Heart left ventricle (tissue), 13 donors: ENCODE measurements around the gene PRAMEF4.
"Not testable (repeated sequence)": the region's sequence is repeated elsewhere in the genome, so short reads cannot be mapped to it uniquely, and the experiment has no call there.

Experiments used
- POLR2A ChIP-seq, 2 donors: fragments of 450-650 bp; IDR thresholded peaks; one replicate each; pipeline ENCODE4 v1.6.1; 2017; ENCODE audit warnings: antibody characterized with exemption in 2 of 2, mild to moderate bottlenecking in 2 of 2, moderate library complexity in 2 of 2
- TF ChIP-seq, protein P1 (sequence below), 12 donors: fragments of 200-600 bp; sonication (generic) in 4 of 12; IDR thresholded peaks; one replicate each; pipeline versions ENCODE4 v1.5.0 to v1.8.0; 2018 to 2022; ENCODE audit warnings: antibody characterized with exemption in 12 of 12, mild to moderate bottlenecking in 5 of 12
- donor health status: ischemic (EF 13 %, LVEDD 7.1; RV severe dilation, severe dysfunction).
- donor health status: DM: no; HTN: yes; CAD: no.
- donor health status: DM: no; HTN: no; CAD: no.
- donor health status: ischemic (EF 25% LVEDD 6.9; RV normal size, moderate dysfunction).
- donor health status: ischemic (EF 25% LVEDD 5.7; RV mildly dilated, moderate dysfunction).
- donor health status: ischemic (EF 35%, LVEDD 5.7; RV mildly dilated, moderate dysfunction).
- donor health status: nonischemic (EF 11% LVEDD 7.7; RV severe dilation, severe dysfunction).
- donor health status: DM: yes; HTN: yes; CAD: no.
- donor health status: PGD.
- donor health status: ischemic (EF 29% LVEDD 5.4; RV normal size, mild dysfunction).
- donor health status: nonischemic (EF 23%, LVEDD 6.1; RV moderate dilation, normal function).

GRCh38 chr1:12921749-12922148 lies 35.7 kb upstream of the PRAMEF4 start:
- TF ChIP-seq, protein P1, sequence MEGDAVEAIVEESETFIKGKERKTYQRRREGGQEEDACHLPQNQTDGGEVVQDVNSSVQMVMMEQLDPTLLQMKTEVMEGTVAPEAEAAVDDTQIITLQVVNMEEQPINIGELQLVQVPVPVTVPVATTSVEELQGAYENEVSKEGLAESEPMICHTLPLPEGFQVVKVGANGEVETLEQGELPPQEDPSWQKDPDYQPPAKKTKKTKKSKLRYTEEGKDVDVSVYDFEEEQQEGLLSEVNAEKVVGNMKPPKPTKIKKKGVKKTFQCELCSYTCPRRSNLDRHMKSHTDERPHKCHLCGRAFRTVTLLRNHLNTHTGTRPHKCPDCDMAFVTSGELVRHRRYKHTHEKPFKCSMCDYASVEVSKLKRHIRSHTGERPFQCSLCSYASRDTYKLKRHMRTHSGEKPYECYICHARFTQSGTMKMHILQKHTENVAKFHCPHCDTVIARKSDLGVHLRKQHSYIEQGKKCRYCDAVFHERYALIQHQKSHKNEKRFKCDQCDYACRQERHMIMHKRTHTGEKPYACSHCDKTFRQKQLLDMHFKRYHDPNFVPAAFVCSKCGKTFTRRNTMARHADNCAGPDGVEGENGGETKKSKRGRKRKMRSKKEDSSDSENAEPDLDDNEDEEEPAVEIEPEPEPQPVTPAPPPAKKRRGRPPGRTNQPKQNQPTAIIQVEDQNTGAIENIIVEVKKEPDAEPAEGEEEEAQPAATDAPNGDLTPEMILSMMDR (IDR thresholded peaks at IDR 0.05) = not testable (repeated sequence)
- TF ChIP-seq POLR2A (IDR thresholded peaks at IDR 0.05) = not testable (repeated sequence)
